ENCODE measurements around the gene PFDN2. TPM values are rescaled to one million over a fixed set of nuclear protein-coding genes. Genes with fewer than 3 reads are reported as not detected.

The PFDN2 gene
- total and polyA plus RNA-seq, 2 experiments from 2014 or later: 47.6 to 93.2 TPM

DNA sequence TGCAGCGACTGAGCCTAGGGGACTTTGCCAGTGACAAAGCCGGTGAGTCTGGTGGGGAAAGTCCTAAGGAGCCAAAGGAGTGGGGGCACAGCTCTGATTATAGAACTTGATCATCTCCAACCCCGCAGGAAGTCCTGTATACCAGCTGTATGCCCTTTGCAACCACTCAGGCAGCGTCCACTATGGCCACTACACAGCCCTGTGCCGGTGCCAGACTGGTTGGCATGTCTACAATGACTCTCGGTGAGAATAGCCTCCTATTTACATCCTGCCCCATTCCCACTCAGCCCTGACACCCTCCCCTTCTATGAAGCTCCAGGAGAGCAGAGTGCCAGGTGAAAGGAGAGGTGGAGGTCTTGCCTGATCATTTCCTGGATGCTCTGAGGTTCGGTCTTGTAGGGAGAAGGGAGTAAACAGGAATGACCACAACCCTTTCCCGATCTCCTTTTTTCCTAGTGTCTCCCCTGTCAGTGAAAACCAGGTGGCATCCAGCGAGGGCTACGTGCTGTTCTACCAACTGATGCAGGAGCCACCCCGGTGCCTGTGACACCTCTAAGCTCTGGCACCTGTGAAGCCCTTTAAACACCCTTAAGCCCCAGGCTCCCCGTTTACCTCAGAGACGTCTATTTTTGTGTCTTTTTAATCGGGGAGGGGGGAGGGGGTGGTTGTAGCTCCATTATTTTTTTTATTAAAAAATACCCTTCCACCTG, 47.2 kb upstream of the PFDN2 start:
- Histone ChIP-seq H3K36me3 (replicated peaks; ENCODE audit: insufficient read depth, low read depth) (no peaks in the 10 kb centered on the region), H3K9me3 (ENCODE audit: low read depth) (no peaks in the 10 kb centered on the region), H3K4me2 (peak overlapping the region; percentile 74), H3K79me2 (peaks cover 15% of the 10 kb centered on the region), H2AFZ (no peak overlapping the region), H3K27ac (peak overlapping the region; percentile 85), H4K20me1 (ENCODE audit: insufficient read depth, poor library complexity, severe bottlenecking) (no peaks in the 10 kb centered on the region), H3K27me3 (no peaks in the 10 kb centered on the region), H3K4me3 (peak overlapping the region; percentile 23), H3K9me2 (replicated peaks; ENCODE audit: insufficient read depth) (no peaks in the 10 kb centered on the region), H3K4me1 (ENCODE audit: insufficient read depth) (peaks cover 11% of the 10 kb centered on the region)
- no peak for TF ChIP-seq EZH2phosphoT487 (IDR thresholded peaks at IDR 0.05; ENCODE audit: low read depth, severe bottlenecking, unreplicated experiment)
- no peak for TF ChIP-seq EZH2 (IDR thresholded peaks at IDR 0.05; ENCODE audit: borderline replicate concordance)
- WGBS (ENCODE audit: low lambda C conversion rate, missing lambda C conversion rate): 72% methylated on average over 14 of the region's 14 CpGs
- no peak for DNase-seq (ENCODE audit: low spot score)

DNA sequence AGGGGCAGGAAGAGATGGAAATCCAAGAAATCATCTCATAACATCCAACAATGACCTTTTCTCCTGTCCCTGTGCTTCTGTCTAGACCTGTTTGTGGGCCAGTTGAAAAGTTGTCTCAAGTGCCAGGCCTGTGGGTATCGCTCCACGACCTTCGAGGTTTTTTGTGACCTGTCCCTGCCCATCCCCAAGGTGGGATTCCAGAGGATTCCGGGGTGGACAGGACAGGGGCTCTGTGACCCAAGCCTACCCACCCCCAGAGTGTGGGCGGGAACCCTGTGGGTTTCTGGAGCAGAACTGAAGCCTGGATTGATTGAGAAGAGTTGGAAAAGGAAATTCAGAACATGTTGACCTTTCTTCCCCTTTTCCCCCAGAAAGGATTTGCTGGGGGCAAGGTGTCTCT, 46.0 kb upstream of the PFDN2 start:
- 95% methylated on average over 5 of the region's 5 CpGs for WGBS (ENCODE audit: low lambda C conversion rate, missing lambda C conversion rate)
- no peaks in the 10 kb centered on the region for H3K9me2 ChIP-seq (replicated peaks; ENCODE audit: insufficient read depth)
- H3K27me3 ChIP-seq: no peaks in the 10 kb centered on the region
- no peaks in the 10 kb centered on the region for H4K20me1 ChIP-seq (ENCODE audit: insufficient read depth, poor library complexity, severe bottlenecking)
- H3K4me1 ChIP-seq (ENCODE audit: insufficient read depth): peaks cover 11% of the 10 kb centered on the region
- DNase-seq (ENCODE audit: low spot score): no peak
- TF ChIP-seq, protein P1, sequence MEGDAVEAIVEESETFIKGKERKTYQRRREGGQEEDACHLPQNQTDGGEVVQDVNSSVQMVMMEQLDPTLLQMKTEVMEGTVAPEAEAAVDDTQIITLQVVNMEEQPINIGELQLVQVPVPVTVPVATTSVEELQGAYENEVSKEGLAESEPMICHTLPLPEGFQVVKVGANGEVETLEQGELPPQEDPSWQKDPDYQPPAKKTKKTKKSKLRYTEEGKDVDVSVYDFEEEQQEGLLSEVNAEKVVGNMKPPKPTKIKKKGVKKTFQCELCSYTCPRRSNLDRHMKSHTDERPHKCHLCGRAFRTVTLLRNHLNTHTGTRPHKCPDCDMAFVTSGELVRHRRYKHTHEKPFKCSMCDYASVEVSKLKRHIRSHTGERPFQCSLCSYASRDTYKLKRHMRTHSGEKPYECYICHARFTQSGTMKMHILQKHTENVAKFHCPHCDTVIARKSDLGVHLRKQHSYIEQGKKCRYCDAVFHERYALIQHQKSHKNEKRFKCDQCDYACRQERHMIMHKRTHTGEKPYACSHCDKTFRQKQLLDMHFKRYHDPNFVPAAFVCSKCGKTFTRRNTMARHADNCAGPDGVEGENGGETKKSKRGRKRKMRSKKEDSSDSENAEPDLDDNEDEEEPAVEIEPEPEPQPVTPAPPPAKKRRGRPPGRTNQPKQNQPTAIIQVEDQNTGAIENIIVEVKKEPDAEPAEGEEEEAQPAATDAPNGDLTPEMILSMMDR (IDR thresholded peaks at IDR 0.05; ENCODE audit: poor library complexity): no peak
- no peak for TF ChIP-seq EZH2 (IDR thresholded peaks at IDR 0.05; ENCODE audit: borderline replicate concordance)
- peaks cover 21% of the 10 kb centered on the region for H3K79me2 ChIP-seq
- no peaks in the 10 kb centered on the region for H3K9me3 ChIP-seq (ENCODE audit: low read depth)
- no peaks in the 10 kb centered on the region for H3K36me3 ChIP-seq (replicated peaks; ENCODE audit: insufficient read depth, low read depth)
- no peak overlapping the region for H3K4me2 ChIP-seq
- H2AFZ ChIP-seq: no peak overlapping the region
- H3K4me3 ChIP-seq: no peak overlapping the region
- H3K27ac ChIP-seq: no peak overlapping the region

DNA sequence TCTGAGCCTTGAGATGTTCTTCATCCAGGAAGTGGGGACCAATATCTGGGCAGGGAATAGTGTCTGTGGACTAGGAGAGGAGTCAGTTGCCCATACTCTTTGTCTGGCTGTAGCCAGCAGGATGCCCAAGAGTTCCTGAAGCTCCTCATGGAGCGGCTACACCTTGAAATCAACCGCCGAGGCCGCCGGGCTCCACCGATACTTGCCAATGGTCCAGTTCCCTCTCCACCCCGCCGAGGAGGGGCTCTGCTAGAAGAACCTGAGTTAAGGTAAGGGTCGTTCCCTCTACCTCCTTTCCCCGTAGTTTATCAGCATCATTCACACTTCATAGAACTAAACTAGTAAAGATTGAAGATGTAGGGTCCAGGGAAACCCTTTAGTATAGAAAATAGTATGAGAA, 45.0 kb upstream of the PFDN2 start:
- WGBS (ENCODE audit: low lambda C conversion rate, missing lambda C conversion rate): 96% methylated on average over 10 of the region's 10 CpGs
- no peak for DNase-seq (ENCODE audit: low spot score)
- no peak overlapping the region for H2AFZ ChIP-seq
- no peaks in the 10 kb centered on the region for H3K9me3 ChIP-seq (ENCODE audit: low read depth)
- H3K4me1 ChIP-seq (ENCODE audit: insufficient read depth): peaks cover 11% of the 10 kb centered on the region
- H3K79me2 ChIP-seq: peaks cover 21% of the 10 kb centered on the region
- TF ChIP-seq, protein P1 (IDR thresholded peaks at IDR 0.05; ENCODE audit: poor library complexity): no peak
- TF ChIP-seq EZH2 (IDR thresholded peaks at IDR 0.05; ENCODE audit: borderline replicate concordance): no peak
- TF ChIP-seq EZH2phosphoT487 (IDR thresholded peaks at IDR 0.05; ENCODE audit: low read depth, severe bottlenecking, unreplicated experiment): no peak
- no peaks in the 10 kb centered on the region for H3K36me3 ChIP-seq (replicated peaks; ENCODE audit: insufficient read depth, low read depth)
- no peaks in the 10 kb centered on the region for H3K27me3 ChIP-seq
- no peaks in the 10 kb centered on the region for H4K20me1 ChIP-seq (ENCODE audit: insufficient read depth, poor library complexity, severe bottlenecking)
- no peak overlapping the region for H3K4me2 ChIP-seq
- H3K9me2 ChIP-seq (replicated peaks; ENCODE audit: insufficient read depth): no peaks in the 10 kb centered on the region
- H3K4me3 ChIP-seq: no peak overlapping the region
- no peak overlapping the region for H3K27ac ChIP-seq

DNA sequence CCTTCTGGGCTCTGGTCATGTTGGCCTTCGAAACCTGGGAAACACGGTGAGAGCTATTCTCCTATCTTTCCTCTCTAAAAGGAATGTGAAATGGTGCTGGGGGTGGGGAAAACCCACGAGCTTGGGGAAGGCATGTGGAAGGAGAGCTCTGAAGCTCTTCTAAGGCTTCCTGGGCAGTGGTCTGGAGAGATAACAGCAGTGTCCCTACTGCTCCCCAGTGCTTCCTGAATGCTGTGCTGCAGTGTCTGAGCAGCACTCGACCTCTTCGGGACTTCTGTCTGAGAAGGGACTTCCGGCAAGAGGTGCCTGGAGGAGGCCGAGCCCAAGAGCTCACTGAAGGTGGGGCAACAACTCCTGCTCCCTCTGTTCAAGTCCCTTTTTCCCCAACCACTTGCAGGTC, 44.2 kb upstream of the PFDN2 start:
- H3K4me2 ChIP-seq: no peak overlapping the region
- DNase-seq (ENCODE audit: low spot score): no peak
- H3K27me3 ChIP-seq: no peaks in the 10 kb centered on the region
- no peak overlapping the region for H2AFZ ChIP-seq
- WGBS (ENCODE audit: low lambda C conversion rate, missing lambda C conversion rate): 74% methylated on average over 7 of the region's 7 CpGs
- H3K36me3 ChIP-seq (replicated peaks; ENCODE audit: insufficient read depth, low read depth): no peaks in the 10 kb centered on the region
- no peaks in the 10 kb centered on the region for H4K20me1 ChIP-seq (ENCODE audit: insufficient read depth, poor library complexity, severe bottlenecking)
- H3K79me2 ChIP-seq: peaks cover 18% of the 10 kb centered on the region
- TF ChIP-seq, protein P1 (IDR thresholded peaks at IDR 0.05; ENCODE audit: poor library complexity): no peak
- TF ChIP-seq EZH2 (IDR thresholded peaks at IDR 0.05; ENCODE audit: borderline replicate concordance) (no peak), EZH2phosphoT487 (IDR thresholded peaks at IDR 0.05; ENCODE audit: low read depth, severe bottlenecking, unreplicated experiment) (no peak)
- no peak overlapping the region for H3K4me3 ChIP-seq
- no peaks in the 10 kb centered on the region for H3K9me3 ChIP-seq (ENCODE audit: low read depth)
- H3K27ac ChIP-seq: no peak overlapping the region
- H3K4me1 ChIP-seq (ENCODE audit: insufficient read depth): peaks cover 8% of the 10 kb centered on the region
- no peaks in the 10 kb centered on the region for H3K9me2 ChIP-seq (replicated peaks; ENCODE audit: insufficient read depth)
